ENCODE data around the gene ADAMTS20.

Gene ADAMTS20

DNA sequence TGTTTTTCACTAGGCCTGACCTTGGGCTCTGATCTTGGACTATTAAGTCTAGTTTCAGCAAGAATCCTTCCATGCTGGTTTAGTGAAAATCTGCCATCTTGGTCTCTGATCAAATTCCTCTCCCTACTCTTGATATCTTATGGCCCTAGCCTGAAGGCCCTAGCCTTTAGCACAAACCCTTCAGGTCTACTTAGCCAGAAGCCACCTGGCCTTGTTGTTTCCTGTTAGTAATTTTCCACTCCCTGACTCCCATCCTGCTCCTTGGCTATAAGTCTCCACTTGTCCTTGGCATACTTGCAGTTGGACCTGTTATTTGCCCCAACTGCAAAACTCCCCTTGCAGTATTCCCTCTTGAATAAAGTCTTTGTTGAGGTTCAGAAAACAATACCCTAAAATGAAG, 241.4 kb downstream of the ADAMTS20 start:
- TF ChIP-seq, protein P1, sequence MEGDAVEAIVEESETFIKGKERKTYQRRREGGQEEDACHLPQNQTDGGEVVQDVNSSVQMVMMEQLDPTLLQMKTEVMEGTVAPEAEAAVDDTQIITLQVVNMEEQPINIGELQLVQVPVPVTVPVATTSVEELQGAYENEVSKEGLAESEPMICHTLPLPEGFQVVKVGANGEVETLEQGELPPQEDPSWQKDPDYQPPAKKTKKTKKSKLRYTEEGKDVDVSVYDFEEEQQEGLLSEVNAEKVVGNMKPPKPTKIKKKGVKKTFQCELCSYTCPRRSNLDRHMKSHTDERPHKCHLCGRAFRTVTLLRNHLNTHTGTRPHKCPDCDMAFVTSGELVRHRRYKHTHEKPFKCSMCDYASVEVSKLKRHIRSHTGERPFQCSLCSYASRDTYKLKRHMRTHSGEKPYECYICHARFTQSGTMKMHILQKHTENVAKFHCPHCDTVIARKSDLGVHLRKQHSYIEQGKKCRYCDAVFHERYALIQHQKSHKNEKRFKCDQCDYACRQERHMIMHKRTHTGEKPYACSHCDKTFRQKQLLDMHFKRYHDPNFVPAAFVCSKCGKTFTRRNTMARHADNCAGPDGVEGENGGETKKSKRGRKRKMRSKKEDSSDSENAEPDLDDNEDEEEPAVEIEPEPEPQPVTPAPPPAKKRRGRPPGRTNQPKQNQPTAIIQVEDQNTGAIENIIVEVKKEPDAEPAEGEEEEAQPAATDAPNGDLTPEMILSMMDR (IDR thresholded peaks at IDR 0.05; ENCODE audit: low read depth, low read length, missing control alignments): no peak
- DNase-seq (ENCODE audit: extremely low read depth, low read depth): no peak
- no peak overlapping the region for H3K4me3 ChIP-seq (replicated peaks; ENCODE audit: low read depth, low read length)

DNA sequence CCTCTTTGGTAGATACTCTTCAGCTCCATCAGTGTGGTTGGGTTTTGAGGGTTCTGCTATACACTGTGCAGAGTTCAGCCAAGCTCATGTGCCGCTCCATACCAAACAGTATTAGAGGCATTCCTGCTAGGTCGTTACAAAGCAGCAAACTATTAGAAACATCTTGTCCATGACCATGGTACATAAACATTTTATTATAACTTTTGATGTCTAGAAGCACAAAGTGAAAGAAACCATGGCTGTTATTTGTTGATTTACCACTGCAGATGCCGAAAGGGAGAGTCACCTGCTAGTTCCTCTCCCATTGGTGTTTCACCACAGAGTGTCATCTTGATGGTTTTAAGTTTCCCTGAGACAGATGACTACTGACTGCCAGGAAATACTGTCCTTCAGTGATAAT, 242.0 kb downstream of the ADAMTS20 start:
- DNase-seq (ENCODE audit: extremely low read depth, low read depth): no peak
- H3K4me3 ChIP-seq (replicated peaks; ENCODE audit: low read depth, low read length): no peak overlapping the region
- TF ChIP-seq, protein P1 (IDR thresholded peaks at IDR 0.05; ENCODE audit: low read depth, low read length, missing control alignments): no peak

DNA sequence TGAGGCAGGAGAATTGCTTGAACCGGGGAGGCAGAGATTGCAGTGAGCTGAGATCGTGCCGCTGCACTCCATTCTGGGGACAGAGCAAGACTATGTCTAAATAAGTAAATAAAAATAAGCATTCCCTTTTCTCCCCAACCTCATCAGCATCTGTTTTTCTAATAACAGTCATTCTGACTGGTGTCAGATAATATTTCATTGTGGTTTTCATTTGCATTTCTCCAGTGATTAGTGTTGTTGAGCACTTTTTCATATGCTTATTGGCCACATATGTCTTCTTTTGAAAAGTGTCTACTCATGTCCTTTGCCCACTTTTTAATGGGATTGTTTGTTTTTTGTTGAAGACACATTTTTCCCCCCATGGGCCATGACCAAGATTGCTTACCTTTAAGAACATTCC, 243.2 kb downstream of the ADAMTS20 start:
- no peak for DNase-seq (ENCODE audit: extremely low read depth, low read depth)
- TF ChIP-seq, protein P1 (IDR thresholded peaks at IDR 0.05; ENCODE audit: low read depth, low read length, missing control alignments): no peak
- no peak overlapping the region for H3K4me3 ChIP-seq (replicated peaks; ENCODE audit: low read depth, low read length)

DNA sequence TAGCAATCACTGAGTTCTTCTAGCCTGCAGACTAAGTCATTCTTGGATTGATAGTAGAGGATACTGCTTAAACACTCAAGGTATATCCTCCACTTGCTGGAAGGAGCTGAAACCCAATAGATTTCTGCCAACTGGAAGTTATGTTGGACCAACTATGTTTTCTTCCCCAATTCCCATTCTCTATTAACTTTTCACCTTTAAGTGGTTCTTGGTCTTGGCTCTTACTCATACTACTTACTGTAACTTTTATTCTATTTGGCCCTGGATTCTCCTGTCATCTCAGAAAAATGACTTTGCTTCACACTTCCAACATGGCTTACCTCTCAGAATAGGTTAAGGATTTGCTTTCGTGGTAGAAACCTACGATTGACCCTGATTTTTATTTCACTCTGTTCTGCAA, 244.9 kb downstream of the ADAMTS20 start:
- no peak overlapping the region for H3K4me3 ChIP-seq (replicated peaks; ENCODE audit: low read depth, low read length)
- TF ChIP-seq, protein P1 (IDR thresholded peaks at IDR 0.05; ENCODE audit: low read depth, low read length, missing control alignments): no peak
- no peak for DNase-seq (ENCODE audit: extremely low read depth, low read depth)

DNA sequence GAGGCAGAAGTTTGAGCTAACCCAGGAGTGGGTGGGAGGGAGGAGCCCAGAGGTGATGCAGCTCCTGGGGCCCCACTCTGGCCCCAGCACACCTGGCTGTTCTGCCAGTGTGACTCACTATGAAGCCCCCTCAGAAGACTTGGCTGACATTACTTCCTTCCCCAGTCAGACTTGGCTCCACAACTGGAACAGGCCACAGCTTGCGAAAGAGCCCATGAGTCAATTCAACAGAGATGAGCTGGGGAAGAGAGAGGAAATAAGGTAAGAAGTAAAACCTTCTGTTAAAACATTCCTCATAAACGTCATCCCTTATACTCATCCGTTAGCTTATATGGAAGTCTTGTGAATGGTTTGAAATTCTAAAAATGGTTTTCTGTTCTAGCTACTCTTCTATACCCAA, 245.9 kb downstream of the ADAMTS20 start:
- TF ChIP-seq, protein P1 (IDR thresholded peaks at IDR 0.05; ENCODE audit: low read depth, low read length, missing control alignments): no peak
- H3K4me3 ChIP-seq (replicated peaks; ENCODE audit: low read depth, low read length): no peak overlapping the region
- DNase-seq (ENCODE audit: extremely low read depth, low read depth): no peak

DNA sequence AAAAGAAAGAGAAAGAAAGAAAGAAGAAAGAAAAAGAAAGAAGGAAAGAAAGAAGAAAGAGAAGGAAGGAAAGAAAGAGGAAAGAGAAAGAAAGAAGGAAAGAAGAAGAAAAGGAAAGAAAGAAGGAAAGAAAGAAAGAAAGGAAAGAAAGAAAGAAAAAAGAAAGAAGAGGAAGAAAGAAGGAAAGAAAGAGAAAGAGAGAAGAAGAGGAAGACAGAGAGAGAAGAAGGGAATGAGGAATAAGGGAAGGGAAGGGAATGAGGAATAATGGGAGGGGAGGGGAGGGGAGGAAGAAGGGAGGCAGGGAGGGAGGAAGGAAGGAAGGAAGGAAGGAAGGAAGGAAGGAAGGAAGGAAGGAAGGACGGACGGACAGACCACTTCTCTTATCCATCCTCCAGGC, 246.9 kb downstream of the ADAMTS20 start:
- TF ChIP-seq, protein P1 (IDR thresholded peaks at IDR 0.05; ENCODE audit: low read depth, low read length, missing control alignments): no peak
- DNase-seq (ENCODE audit: extremely low read depth, low read depth): no peak
- no peak overlapping the region for H3K4me3 ChIP-seq (replicated peaks; ENCODE audit: low read depth, low read length)
